SU-DHL-6 (cell line): Measurements from ENCODE around the gene P3H2.

Source experiments
- EZH2phosphoT487 ChIP-seq: fragments of 200-600 bp; sonication (generic), shearing (Covaris generic); conservative IDR thresholded peaks from 2 replicates; pipeline ENCODE4 v1.6.1; 2018; ENCODE audit warnings: mild to moderate bottlenecking, antibody characterized with exemption, low read length, moderate library complexity, mixed read lengths
- TF ChIP-seq, protein P1 (sequence below): fragments of 200-600 bp; sonication (generic); IDR thresholded peaks from one replicate; pipeline ENCODE4 v1.5.1; 2017; ENCODE audit warnings: antibody characterized with exemption, mild to moderate bottlenecking, low read length, moderate library complexity; ENCODE audit not compliant: insufficient read depth, poor library complexity, severe bottlenecking

DNA sequence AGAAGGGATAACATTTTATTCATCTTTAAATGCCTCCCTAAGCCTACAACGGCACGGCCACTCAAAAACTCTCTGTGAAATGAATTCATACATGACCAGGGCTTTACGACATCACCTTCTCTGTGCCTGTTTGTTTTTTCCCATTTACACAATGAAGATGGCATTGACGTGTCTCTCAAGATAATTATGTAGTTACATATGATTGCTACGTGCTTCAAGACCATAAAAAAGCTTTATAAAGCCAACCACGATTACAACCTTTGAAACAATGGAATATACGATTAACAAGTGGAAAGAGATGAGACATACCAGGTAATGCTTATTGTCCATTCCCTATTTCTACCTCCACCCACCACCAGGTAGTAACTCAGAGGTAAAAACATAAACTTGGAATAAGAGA, 168.4 kb downstream of the P3H2 start:
- TF ChIP-seq, protein P1, sequence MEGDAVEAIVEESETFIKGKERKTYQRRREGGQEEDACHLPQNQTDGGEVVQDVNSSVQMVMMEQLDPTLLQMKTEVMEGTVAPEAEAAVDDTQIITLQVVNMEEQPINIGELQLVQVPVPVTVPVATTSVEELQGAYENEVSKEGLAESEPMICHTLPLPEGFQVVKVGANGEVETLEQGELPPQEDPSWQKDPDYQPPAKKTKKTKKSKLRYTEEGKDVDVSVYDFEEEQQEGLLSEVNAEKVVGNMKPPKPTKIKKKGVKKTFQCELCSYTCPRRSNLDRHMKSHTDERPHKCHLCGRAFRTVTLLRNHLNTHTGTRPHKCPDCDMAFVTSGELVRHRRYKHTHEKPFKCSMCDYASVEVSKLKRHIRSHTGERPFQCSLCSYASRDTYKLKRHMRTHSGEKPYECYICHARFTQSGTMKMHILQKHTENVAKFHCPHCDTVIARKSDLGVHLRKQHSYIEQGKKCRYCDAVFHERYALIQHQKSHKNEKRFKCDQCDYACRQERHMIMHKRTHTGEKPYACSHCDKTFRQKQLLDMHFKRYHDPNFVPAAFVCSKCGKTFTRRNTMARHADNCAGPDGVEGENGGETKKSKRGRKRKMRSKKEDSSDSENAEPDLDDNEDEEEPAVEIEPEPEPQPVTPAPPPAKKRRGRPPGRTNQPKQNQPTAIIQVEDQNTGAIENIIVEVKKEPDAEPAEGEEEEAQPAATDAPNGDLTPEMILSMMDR, result no peak
- TF ChIP-seq EZH2phosphoT487, result no peak
